H1 (cell line): ENCODE measurements around the gene VAV2. TPM values are rescaled to one million over a fixed set of nuclear protein-coding genes. Genes with fewer than 3 reads are reported as not detected.

Source experiments
- CTCF ChIA-PET: fragments of 300-600 bp; sonication (Branson Sonifier 250); formaldehyde crosslinking; loops from one replicate; lab custom pipeline; 2021; ENCODE audit not compliant: partially characterized antibody; lab: Charles Lee
- POLR2A ChIA-PET: fragments of 300-600 bp; sonication (Branson Sonifier 250); formaldehyde crosslinking; loops from one replicate; lab custom pipeline; 2021; ENCODE audit warnings: inconsistent platforms; ENCODE audit not compliant: partially characterized antibody; lab: Charles Lee
- DNase-seq, 2 experiments: peaks; one replicate each; pipeline versions ENCODE4 v3.0.0 to v3.0.0-alpha.2; 2010 to 2022; ENCODE audit warnings: low spot score in 2 of 2, low read depth in 1 of 2, mixed read lengths in 1 of 2
- FAIRE-seq: peaks from 2 replicates; lab custom pipeline; 2011; peaks lifted over from hg19 to GRCh38; lab: Jason Lieb, UNC
- H2AFZ ChIP-seq: 2 replicates; pipeline ENCODE4 v1.8.1; 2012; ENCODE audit warnings: low read length, inconsistent platforms
- H2AK5ac ChIP-seq: 2 replicates; pipeline ENCODE4 v1.6.1; 2013; ENCODE audit warnings: low read depth, low read length
- H2BK120ac ChIP-seq: replicated peaks from 2 replicates; pipeline ENCODE3; 2013; ENCODE audit warnings: low read depth, low read length, inconsistent platforms
- H2BK12ac ChIP-seq: 2 replicates; pipeline ENCODE4 v1.6.1; 2013; ENCODE audit warnings: low read depth, low read length
- H2BK15ac ChIP-seq: 2 replicates; pipeline ENCODE4 v1.6.1; 2013; ENCODE audit warnings: low read length
- H2BK20ac ChIP-seq: 2 replicates; pipeline ENCODE4 v1.6.1; 2013; ENCODE audit warnings: low read length
- H2BK5ac ChIP-seq: 2 replicates; pipeline ENCODE4 v1.6.1; 2013; ENCODE audit warnings: low read depth, low read length
- H3K14ac ChIP-seq: 2 replicates; pipeline ENCODE4 v1.6.1; 2013; ENCODE audit warnings: inconsistent platforms; ENCODE audit not compliant: insufficient read length
- H3K18ac ChIP-seq: 2 replicates; pipeline ENCODE4 v1.6.1; 2013; ENCODE audit warnings: low read length; ENCODE audit errors: extremely low read depth
- H3K23ac ChIP-seq: 2 replicates; pipeline ENCODE4 v1.6.1; 2013; ENCODE audit warnings: inconsistent platforms; ENCODE audit not compliant: insufficient read length
- H3K23me2 ChIP-seq: 2 replicates; pipeline ENCODE4 v1.6.1; 2013; ENCODE audit warnings: low read depth, low read length
- H3K27ac ChIP-seq: 2 replicates; pipeline ENCODE4 v1.6.1; 2011; ENCODE audit warnings: low read depth, low read length, inconsistent platforms
- H3K27me3 ChIP-seq, 4 experiments: replicated peaks in 1 of 4; 1 replicate in 1 of 4; 2 replicates in 3 of 4; pipeline versions ENCODE4 v1.6.1 to v1.8.1; 2011 to 2013; ENCODE audit warnings: low read length in 3 of 4, mild to moderate bottlenecking in 3 of 4, inconsistent platforms in 2 of 4, mixed read lengths in 2 of 4, moderate library complexity in 1 of 4; ENCODE audit not compliant: control insufficient read depth in 3 of 4, insufficient read depth in 3 of 4; ENCODE audit errors: extremely low read depth in 1 of 4
- H3K36me3 ChIP-seq, 4 experiments: 2 replicates each; pipeline versions ENCODE4 v1.6.1 to v1.8.1; 2011 to 2013; ENCODE audit warnings: mild to moderate bottlenecking in 4 of 4, low read length in 3 of 4, moderate library complexity in 2 of 4, control low read depth in 1 of 4, inconsistent platforms in 1 of 4; ENCODE audit not compliant: insufficient read depth in 4 of 4, control insufficient read depth in 2 of 4
- H3K4ac ChIP-seq: replicated peaks from 2 replicates; pipeline ENCODE3; 2013; ENCODE audit warnings: low read length, low read depth, mixed read lengths, inconsistent platforms; ENCODE audit not compliant: insufficient read length
- H3K4me1 ChIP-seq, 4 experiments: replicated peaks in 1 of 4; 1 replicate in 1 of 4; 2 replicates in 3 of 4; pipeline versions ENCODE4 v1.6.1 to v1.8.1; 2011 to 2013; ENCODE audit warnings: low read length in 3 of 4, inconsistent platforms in 2 of 4, mixed read lengths in 1 of 4; ENCODE audit not compliant: insufficient read depth in 4 of 4, control insufficient read depth in 3 of 4
- H3K4me2 ChIP-seq, 2 experiments: 2 replicates each; pipeline versions ENCODE4 v1.6.1 to v1.8.1; 2011 to 2013; ENCODE audit warnings: low read depth in 2 of 2, low read length in 2 of 2, control low read depth in 1 of 2, inconsistent platforms in 1 of 2, mild to moderate bottlenecking in 1 of 2; ENCODE audit not compliant: insufficient read depth in 1 of 2
- H3K4me3 ChIP-seq, 4 experiments: fragments of 200-600, 300-600 bp in 1 of 4; sonication (generic), shearing (Covaris generic), sonication (Bioruptor Twin) in 1 of 4; 2 replicates each; pipeline versions ENCODE4 v1.5.1 to v1.8.1; 2011 to 2016; ENCODE audit warnings: low read length in 4 of 4, low read depth in 3 of 4, control low read depth in 2 of 4, inconsistent platforms in 2 of 4, mild to moderate bottlenecking in 2 of 4, mixed read lengths in 1 of 4, moderate library complexity in 1 of 4; ENCODE audit not compliant: insufficient read depth in 2 of 4; ENCODE audit errors: extremely low read depth in 1 of 4
- H3K56ac ChIP-seq: replicated peaks from 2 replicates; pipeline ENCODE3; 2013; ENCODE audit warnings: low read depth, mild to moderate bottlenecking, mixed read lengths, low read length, inconsistent platforms; ENCODE audit not compliant: insufficient read length
- H3K79me1 ChIP-seq: 2 replicates; pipeline ENCODE4 v1.6.1; 2013; ENCODE audit warnings: low read depth, low read length, control low read depth
- H3K79me2 ChIP-seq, 2 experiments: 2 replicates each; pipeline versions ENCODE4 v1.6.1 to v1.8.1; 2012 to 2013; ENCODE audit warnings: low read length in 2 of 2, mild to moderate bottlenecking in 2 of 2, inconsistent platforms in 1 of 2; ENCODE audit not compliant: insufficient read depth in 2 of 2, control insufficient read depth in 1 of 2
- H3K9ac ChIP-seq, 4 experiments: replicated peaks in 1 of 4; 1 replicate in 1 of 4; 2 replicates in 3 of 4; pipeline versions ENCODE4 v1.6.1 to v1.8.1; 2011 to 2013; ENCODE audit warnings: low read depth in 3 of 4, low read length in 3 of 4, control low read depth in 2 of 4, mild to moderate bottlenecking in 2 of 4, moderate library complexity in 2 of 4, inconsistent platforms in 1 of 4; ENCODE audit errors: extremely low read depth in 1 of 4
- H3K9me3 ChIP-seq, 2 experiments: 2 replicates each; pipeline versions ENCODE4 v1.6.1 to v1.8.1; 2012 to 2013; ENCODE audit warnings: mild to moderate bottlenecking in 2 of 2, moderate library complexity in 2 of 2, control low read depth in 1 of 2, inconsistent platforms in 1 of 2, low read depth in 1 of 2, low read length in 1 of 2, mixed read lengths in 1 of 2; ENCODE audit not compliant: insufficient read depth in 2 of 2
- H4K20me1 ChIP-seq, 2 experiments: replicated peaks in 1 of 2; 2 replicates each; pipeline versions ENCODE3 to v1.8.1; 2011 to 2013; ENCODE audit warnings: inconsistent platforms in 2 of 2, low read length in 2 of 2, mild to moderate bottlenecking in 1 of 2; ENCODE audit not compliant: insufficient read depth in 2 of 2, control insufficient read depth in 1 of 2
- H4K5ac ChIP-seq: 2 replicates; pipeline ENCODE4 v1.6.1; 2013; ENCODE audit warnings: low read length, low read depth, mixed read lengths, inconsistent platforms; ENCODE audit not compliant: insufficient read length
- H4K8ac ChIP-seq: 2 replicates; pipeline ENCODE4 v1.8.0; 2013; ENCODE audit warnings: mild to moderate bottlenecking, moderate library complexity, low read length, inconsistent platforms; ENCODE audit not compliant: insufficient read depth; ENCODE audit errors: extremely low read depth
- H4K91ac ChIP-seq: replicated peaks from 2 replicates; pipeline ENCODE3; 2013; ENCODE audit warnings: low read length, mixed read lengths, inconsistent platforms; ENCODE audit not compliant: insufficient read length
- CEBPB ChIP-seq: IDR thresholded peaks from 2 replicates; pipeline ENCODE4 v1.6.1; 2012; ENCODE audit warnings: low read depth, low read length
- MAFK ChIP-seq: IDR thresholded peaks from 2 replicates; pipeline ENCODE4 v1.6.1; 2012; ENCODE audit warnings: low read depth, mild to moderate bottlenecking, improper control_type of control experiment, low read length
- WGBS, 2 experiments: shearing (Covaris generic) in 1 of 2; methylation state at CpG; one replicate each; pipeline versions ENCODE4 v1.1.6 to v1.1.7; 2013 to 2015; ENCODE audit warnings: low lambda C conversion rate in 2 of 2, mixed read lengths in 2 of 2, inconsistent platforms in 1 of 2, low coverage in 1 of 2, missing lambda C conversion rate in 1 of 2; ENCODE audit not compliant: insufficient replicate concordance in 2 of 2, insufficient coverage in 1 of 2, insufficient read length in 1 of 2; ENCODE audit errors: extremely low coverage in 1 of 2, missing lambda C conversion rate in 1 of 2; 5-methylcytosine and 5-hydroxymethylcytosine counted together
- polyA plus RNA-seq, 7 experiments: library from polyadenylated mRNA; depleted of rRNA in 3 of 7; stranded (reverse) in 5 of 7; unstranded in 2 of 7; fragments of >200 nt in 5 of 7; fragments of 200-250 nt in 2 of 7; gene quantifications; 1 replicate in 5 of 7; 2 replicates in 1 of 7; 4 replicates in 1 of 7; pipeline versions ENCODE4 v1.2.1 to v1.2.3, GENCODE V29; 2011 to 2013; ENCODE audit warnings: missing spikeins in 2 of 7, mixed read lengths in 2 of 7
- total RNA-seq: library from RNA; stranded (reverse); fragmentation: NEBNext Ultra II Directional; extraction: Animal tissue kit (Norgen Biotek cat#: 25700); gene quantifications from 2 replicates; pipeline ENCODE4 v1.2.1, GENCODE V29; 2021

VAV2 gene
- total and polyA plus RNA-seq, 2 of the 8 experiments (the other 6 are each of a cell fraction or from before 2014, with no cell fraction given) = 13.6 to 37.6 TPM

DNA sequence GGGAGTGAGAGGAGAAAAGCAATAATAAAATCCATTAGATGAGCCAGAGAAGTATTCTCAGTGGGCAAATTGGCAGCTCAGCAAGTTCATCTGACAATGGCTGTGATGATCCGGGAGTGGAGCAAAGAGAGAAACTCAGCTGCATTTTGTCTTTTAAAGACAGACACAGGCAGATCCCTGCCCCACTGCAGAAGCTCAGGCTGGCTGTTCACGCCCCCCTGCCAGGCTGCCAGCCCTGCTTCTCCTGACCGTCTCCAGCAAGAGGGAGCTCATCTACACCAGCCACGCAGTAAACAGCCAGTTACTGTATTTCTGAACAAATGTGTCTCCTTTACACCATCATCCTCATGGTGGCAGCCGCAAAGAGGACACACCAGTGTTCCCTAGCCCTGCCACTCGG, 139.7 kb downstream of the VAV2 start:
- Histone ChIP-seq H4K91ac (no peak overlapping the region), H2BK15ac (no peak overlapping the region), H3K4me2 (no peak overlapping the region), H3K14ac (no peak overlapping the region), H4K8ac (no peak overlapping the region), H4K5ac (no peak overlapping the region), H3K9me3 (no peaks in the 10 kb centered on the region; a peak in 1 of 4 replicates), H3K4ac (no peak overlapping the region), H2AFZ (no peak overlapping the region), H2BK120ac (no peak overlapping the region), H3K79me2 (peaks cover 0 to 7% of the 10 kb centered on the region in 2 experiments; a peak in 1 of 4 replicates), H3K56ac (no peak overlapping the region), H3K27ac (no peak overlapping the region), H3K4me1 (no peaks in the 10 kb centered on the region; a peak in 3 of 7 replicates), H3K9ac (no peak overlapping the region), H3K79me1 (peaks cover 22% of the 10 kb centered on the region), H3K23ac (no peak overlapping the region), H3K36me3 (no peaks in the 10 kb centered on the region), H3K23me2 (peaks cover 10% of the 10 kb centered on the region; the same call in 1 of the 2 replicates), H2BK20ac (no peak overlapping the region), H4K20me1 (peaks cover 6 to 13% of the 10 kb centered on the region in 2 experiments), H3K4me3 (no peak overlapping the region), H2BK5ac (no peak overlapping the region), H2BK12ac (no peak overlapping the region), H2AK5ac (no peak overlapping the region), H3K27me3 (no peaks in the 10 kb centered on the region), H3K18ac (no peak overlapping the region)
- no peak for FAIRE-seq
- TF ChIP-seq CEBPB (no peak), MAFK (no peak)
- 91% methylated on average over 6 of the region's 6 CpGs; no CpG with 5 or more reads in 1 of the 2 experiments for WGBS, 2 experiments
- ChIA-PET POLR2A (no interaction called here), CTCF (interaction anchor here (1.4 kb wide), 1 partner anchor 143 kb away, joined by 3 read pairs; no protein-coding TSS in a partner anchor)
- no peak for DNase-seq
